ENCODE data around the gene CUBN.

Gene CUBN

GRCh38 chr10:16975188-16975587 lies 154.4 kb downstream of the CUBN start:
- no peak for DNase-seq

DNA sequence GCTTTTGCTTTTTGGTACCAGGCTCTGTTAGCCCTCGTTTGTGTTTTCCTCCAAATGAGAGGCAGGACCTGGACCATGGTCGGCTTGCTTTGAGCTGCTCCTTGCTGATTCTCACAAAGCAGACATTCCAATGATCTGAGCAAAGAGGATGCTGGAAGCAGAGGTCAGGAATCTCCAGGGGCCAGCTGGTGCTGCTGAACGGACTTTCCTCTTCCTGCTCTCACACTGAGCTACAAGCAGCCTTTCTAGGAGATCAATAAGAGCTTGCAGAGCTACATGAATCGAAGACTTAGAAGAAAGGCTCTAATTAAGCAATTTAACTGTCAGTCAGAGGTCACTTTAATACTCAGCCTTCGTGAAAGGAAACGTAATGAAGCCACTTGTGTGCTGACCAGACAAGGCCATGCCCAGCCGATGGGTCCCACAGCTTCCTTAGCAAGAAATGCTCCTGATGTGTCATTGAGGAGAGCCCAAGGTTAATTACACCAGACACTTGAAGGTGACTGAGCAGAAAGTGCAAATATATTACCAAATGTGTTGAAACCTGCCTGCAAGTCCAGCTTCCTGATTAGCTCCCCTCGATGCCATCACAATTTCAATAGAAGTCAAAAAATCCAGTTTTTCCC lies 161.1 kb downstream of the CUBN start:
- DNase-seq: no peak

GRCh38 chr10:16967866-16968415 lies 161.7 kb downstream of the CUBN start:
- no peak for DNase-seq

- no peak for DNase-seq
These were observed 162.4 kb downstream of the CUBN start for GRCh38 chr10:16966991-16967865.

DNA sequence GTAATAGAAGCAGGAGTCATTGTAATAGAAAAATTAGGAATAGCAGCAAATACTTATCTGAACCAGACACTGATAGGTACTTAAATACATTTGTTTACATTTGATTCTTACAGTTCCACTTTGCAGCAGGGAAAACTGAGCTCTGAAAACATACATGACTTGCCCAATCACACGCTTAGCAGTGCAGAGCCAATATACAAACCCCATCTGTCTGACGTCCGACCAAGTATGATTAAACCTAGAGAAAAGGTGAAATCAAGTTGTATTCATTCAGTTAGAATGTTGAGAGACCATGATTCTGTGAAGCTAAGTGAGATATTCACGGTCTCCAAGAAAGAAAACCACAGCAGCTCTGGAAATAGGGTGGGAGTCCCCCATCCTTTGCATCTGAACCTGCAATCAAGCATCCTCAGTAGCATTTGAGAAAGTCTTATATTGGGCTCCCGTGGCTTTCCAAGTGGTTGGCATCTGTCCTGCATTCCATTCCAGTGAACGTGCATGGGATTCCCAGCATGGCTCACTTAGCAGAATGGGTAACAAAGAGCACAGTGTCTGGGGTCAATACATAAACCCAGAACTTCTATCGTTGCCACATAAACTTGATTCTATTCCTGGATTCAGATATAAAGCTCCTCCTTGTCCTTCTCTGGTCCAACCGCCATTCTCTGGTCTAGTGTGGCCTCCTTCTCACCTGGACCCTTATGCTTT lies 163.7 kb downstream of the CUBN start:
- no peak for DNase-seq

- no peak for DNase-seq
These were observed 164.3 kb downstream of the CUBN start for GRCh38 chr10:16965344-16965616.

GRCh38 chr10:16964576-16965343 lies 164.9 kb downstream of the CUBN start:
- no peak for DNase-seq

GRCh38 chr10:16960551-16960950 lies 169.1 kb downstream of the CUBN start:
- no peak for DNase-seq

- no peak for DNase-seq
These were observed 172.6 kb downstream of the CUBN start for GRCh38 chr10:16957038-16957437.

GRCh38 chr10:16954280-16955030 lies 175.2 kb downstream of the CUBN start:
- DNase-seq: no peak

- DNase-seq: no peak
These were observed 176.3 kb downstream of the CUBN start for GRCh38 chr10:16953270-16953669.

DNA sequence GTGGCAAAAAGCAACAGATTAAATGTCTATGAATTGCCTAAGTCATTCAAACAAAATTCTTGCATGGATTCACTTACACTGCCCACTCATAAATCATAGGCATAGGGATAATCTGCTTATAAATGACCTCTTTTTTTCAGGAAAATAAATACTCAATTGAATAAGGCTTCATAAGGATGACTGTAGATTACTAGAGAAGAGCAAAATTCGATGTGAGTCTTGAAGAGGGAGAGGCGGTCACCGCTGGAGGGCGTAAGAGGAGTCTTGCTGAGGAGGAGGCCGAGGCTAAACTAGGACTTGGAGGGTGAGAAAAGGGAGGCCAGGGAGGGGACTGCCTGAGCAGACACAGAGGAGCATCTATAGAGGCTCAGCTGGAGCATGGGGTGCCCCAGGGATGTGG lies 177.0 kb downstream of the CUBN start:
- DNase-seq: no peak

- no peak for DNase-seq
These were observed 177.5 kb downstream of the CUBN start for GRCh38 chr10:16952080-16952479.

DNA sequence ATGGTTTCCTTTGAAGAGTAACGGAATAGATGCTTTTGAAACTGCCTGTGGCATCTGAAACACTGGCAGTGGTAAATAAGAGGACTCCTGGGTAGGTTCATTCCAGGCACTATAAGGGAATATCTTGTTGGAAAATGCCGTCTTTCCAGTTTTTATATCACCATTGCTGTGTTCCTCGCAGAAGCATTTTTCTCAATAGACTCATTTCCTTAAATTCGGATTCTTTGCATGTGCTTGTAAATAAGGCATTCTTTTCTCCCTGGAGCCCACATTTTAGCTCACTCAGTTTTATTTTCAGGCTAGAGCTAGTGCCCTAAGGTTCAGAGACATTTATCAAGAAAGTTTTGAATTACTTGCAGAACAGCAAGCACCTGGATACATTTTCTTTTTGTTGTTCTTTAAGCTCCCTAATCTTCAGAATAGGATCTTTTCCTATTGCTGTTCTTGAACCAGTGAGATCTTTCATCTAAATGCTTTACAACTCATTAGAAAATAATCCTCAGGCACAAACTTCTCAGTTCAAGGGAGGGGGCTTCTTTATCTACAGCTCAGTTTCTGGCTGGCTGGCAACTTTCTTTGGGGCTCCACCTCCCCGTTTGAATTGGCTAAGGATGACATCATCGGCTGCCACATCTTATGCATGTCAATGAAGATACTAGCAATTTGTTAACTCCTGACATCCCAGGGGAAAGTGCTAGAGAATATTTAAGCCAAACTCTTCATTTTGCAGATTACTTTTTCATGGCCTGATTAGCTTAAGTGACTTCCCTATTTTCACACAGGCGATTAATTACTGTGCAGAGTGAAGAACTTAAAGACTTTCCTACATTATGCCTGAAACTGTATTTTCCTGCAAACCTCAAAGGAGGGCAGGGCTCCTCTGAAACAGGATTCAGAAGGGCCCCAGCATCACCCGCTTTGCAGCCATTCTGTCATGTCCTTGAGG lies 178.7 kb downstream of the CUBN start:
- DNase-seq: no peak

- DNase-seq: no peak
These were observed 179.8 kb downstream of the CUBN start for GRCh38 chr10:16949816-16950215.

GRCh38 chr10:16948361-16948760 lies 181.2 kb downstream of the CUBN start:
- DNase-seq: no peak

DNA sequence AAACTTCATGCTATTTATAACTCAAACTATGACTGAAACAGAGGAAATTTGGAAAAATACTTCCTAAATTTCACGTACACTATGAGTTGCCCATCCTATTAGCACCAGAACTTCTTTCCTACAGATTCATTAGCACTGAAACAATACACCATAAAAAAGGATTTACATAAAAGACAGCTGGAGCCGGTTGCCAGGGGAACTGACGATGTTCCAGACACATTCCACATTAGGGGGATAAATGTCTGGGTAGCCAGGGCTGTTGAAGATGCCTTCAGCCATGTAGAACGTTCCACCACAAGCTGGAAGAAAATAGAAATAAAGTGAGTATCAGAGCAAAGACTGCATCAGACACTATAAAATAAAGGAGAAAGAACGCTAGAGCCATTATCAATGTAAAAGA lies 182.5 kb downstream of the CUBN start:
- no peak for DNase-seq

DNA sequence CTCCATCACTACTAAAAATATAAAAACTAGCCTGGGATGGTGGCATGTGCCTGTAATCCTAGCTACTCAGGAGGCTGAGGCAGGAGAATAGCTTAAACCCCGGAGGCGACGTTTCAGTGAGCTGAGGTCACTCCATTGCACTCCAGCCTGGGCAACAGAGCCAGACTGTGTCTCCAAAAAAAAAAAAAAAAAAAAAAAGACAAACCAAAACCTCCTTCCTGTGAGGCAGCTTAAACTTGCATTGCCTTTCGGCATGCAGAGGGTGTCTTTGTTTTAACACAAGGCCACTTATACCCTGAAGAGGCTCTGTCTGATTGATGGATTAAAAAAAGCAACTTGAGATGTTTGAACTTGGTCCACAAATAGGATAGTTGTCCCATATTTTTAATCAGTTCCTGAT lies 184.0 kb downstream of the CUBN start:
- DNase-seq: no peak

DNA sequence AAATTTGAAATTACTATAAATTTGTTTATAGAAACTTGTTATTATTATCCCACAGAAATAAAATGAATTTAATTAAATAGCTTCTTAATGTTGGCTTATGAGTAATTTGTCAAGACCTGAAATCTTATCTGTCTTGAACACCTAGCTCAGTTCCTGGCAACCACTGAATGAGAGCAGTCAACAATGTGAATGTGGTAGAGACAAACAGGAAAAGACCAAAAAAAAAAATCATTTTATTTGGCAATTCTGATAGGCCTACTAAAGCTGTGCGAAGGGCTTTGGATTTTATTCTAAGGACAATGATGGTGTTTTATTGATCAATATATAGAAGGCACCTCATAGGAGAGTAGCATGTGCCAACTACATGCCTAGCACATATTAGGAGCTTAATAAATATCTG lies 184.6 kb downstream of the CUBN start:
- DNase-seq: no peak

DNA sequence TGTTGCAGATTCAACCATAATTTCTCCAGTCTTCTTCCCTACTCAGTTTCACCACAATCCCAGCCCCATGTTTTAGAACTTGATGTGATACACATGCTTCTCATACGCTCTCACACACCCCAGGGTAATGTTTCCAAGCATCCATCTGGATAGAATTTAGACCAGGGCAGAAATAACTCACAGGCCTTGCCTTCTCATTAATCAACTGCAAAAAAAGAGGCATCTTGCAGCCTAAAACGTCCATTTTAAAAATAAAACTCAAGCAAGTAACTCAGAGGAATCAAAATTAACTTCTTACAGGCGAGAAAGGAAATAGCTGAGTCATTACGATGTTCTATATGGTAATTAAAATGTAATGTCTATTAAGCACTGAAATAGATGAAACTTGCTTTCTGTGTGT lies 185.2 kb downstream of the CUBN start:
- no peak for DNase-seq
